GM03348 (cell line): Measurements from ENCODE around the gene HCN3.
"Not testable (repeated sequence)": the region's sequence is repeated elsewhere in the genome, so short reads cannot be mapped to it uniquely, and the experiment has no call there.

ENCODE experiments used
- DNase-seq: peaks from one replicate; pipeline ENCODE4 v3.0.0; 2012; ENCODE audit warnings: low spot score

Gene HCN3

GRCh38 chr1:155284476-155284875, 7.2 kb downstream of the HCN3 start:
- no peak for DNase-seq

DNA sequence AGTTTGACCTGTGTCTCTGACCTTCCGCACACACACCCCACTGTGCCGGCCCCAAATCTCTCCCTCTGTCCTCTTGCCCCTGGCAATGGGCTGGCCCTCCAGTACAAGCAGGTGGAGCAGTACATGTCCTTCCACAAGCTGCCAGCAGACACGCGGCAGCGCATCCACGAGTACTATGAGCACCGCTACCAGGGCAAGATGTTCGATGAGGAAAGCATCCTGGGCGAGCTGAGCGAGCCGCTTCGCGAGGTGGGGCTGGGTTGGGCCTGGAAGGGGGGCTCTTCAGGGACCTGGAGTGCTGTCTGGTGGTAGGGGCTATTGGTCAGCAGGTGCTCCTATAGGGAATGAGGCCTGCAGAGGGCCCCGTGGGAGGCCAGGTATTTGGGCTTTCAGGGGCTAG, 7.8 kb downstream of the HCN3 start:
- DNase-seq, result no peak

DNA sequence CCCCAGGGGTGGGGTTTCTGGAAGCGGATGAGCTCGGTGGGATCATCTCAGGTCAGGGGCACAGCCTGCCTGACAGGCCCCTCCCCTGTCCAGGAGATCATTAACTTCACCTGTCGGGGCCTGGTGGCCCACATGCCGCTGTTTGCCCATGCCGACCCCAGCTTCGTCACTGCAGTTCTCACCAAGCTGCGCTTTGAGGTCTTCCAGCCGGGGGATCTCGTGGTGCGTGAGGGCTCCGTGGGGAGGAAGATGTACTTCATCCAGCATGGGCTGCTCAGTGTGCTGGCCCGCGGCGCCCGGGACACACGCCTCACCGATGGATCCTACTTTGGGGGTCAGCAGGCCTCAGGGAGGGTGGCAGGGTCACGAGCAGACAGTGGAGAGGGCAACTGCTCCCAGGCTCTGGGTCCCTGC, 8.4 kb downstream of the HCN3 start:
- DNase-seq, result no peak

GRCh38 chr1:155286544-155286943, 9.3 kb downstream of the HCN3 start:
- no peak for DNase-seq

DNA sequence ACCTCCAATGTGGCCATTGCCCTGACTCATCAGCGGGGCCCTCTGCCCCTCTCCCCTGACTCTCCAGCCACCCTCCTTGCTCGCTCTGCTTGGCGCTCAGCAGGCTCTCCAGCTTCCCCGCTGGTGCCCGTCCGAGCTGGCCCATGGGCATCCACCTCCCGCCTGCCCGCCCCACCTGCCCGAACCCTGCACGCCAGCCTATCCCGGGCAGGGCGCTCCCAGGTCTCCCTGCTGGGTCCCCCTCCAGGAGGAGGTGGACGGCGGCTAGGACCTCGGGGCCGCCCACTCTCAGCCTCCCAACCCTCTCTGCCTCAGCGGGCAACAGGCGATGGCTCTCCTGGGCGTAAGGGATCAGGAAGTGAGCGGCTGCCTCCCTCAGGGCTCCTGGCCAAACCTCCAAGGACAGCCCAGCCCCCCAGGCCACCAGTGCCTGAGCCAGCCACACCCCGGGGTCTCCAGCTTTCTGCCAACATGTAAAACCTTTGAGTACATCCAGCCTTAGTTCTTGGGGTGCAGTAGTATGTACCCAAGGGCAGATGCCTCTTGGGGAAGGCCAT, 10.8 kb downstream of the HCN3 start:
- no peak for DNase-seq

GRCh38 chr1:155291006-155291405, 13.7 kb downstream of the HCN3 start:
- not testable (repeated sequence) for DNase-seq

GRCh38 chr1:155293086-155293749, 16.0 kb downstream of the HCN3 start:
- no peak for DNase-seq

DNA sequence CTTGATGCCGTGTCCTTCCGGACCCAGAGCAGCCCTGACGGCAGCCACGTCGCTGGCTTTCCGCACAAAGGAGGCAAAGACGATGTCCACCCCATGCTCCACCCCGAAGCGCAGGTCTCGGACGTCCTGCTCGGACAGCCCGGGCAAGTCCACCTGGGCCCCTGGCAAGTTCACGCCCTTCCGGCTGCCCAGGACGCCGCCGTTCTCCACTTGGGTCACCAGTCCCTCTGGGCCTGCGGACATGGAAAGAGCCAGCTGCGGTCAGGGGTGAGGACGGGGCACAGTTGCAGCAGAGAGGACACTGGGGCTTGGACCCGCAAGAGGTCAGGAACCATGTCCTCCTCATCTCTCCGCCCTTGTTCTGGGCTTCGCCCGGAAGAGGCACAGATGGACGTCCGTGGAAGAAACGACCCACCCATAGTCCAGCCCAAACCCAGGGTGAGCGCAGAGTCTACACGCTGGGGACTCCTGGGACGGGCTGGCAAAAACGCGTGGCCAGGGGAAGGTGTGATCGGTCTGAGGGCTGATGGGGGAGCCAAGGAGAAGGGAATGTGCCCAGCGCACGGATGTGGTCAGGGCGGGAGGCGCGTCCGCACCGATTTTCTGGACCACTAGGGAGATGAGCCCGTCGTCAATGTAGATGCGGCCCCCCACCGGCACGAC, 17.4 kb downstream of the HCN3 start:
- DNase-seq, result no peak

DNA sequence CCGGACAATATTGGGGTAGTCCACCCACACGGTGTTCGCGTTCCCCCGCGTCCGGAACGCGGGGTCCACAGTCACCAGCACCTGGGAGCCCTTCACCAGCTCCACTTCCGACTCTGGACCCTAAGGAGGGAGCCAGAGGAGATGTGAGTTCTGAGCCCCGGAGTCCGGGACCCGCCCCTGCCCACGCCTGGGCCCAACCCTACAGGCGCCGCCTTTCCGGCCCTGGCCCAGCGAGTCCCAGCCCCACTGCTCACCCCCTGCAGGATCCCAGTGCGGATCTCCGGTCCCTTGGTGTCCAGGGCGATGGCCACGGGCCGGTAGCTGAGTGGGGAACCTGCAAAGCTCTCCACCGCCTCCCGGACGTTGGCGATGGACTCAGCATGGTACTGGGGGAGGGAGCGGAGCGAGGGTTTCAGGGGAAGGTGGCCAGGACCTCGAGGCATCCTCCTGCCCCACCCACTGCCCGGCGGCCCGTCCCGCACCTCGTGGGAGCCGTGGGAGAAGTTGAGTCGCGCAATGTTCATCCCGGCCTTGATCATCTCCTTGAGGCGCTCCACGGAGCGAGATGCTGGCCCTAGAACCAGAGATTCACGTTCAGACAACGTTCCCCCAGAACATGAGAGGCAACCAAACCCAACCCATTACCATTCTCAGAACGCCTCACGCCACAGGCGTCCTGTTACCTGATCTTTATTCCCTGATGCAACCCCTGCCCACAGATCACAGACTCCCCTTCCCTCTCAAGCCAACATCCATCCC, 18.1 kb downstream of the HCN3 start:
- peak; percentile 22 for DNase-seq

DNA sequence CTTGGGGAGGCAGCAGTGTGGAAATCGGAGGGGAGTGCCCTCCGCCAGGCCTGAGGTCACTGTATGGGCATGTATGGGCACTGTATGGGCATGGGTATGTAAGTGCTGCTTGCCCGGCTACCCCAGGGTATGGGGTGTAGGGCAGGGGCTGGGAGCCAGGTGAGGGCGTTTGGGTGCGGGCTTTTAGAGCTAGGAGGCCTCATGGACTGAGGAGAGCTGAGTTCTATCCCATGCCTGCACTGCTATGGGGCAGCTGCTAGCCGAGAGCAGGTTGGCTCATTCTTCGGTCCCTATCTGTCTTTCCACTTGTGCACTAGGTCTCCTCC, 18.6 kb downstream of the HCN3 start:
- no peak for DNase-seq

DNA sequence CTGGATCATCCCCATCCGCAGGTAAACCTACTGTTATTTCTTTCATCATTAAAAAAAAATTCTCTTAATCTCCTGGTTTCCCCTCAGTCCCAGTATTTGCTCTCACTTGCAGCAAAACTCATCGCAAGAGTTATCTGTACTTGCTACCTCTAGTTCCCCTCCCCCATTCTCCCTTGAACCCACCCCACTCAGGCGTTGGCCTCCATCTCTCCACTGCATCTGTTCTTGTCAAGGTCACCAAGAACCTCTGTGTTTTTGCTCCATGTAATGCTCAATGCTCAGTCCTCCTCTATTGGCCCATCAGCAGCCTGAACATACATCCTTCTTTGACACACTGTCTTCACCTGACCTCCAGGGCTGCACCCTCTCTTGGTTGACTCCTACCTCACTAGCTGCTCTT, 19.4 kb downstream of the HCN3 start:
- DNase-seq, result no peak

DNA sequence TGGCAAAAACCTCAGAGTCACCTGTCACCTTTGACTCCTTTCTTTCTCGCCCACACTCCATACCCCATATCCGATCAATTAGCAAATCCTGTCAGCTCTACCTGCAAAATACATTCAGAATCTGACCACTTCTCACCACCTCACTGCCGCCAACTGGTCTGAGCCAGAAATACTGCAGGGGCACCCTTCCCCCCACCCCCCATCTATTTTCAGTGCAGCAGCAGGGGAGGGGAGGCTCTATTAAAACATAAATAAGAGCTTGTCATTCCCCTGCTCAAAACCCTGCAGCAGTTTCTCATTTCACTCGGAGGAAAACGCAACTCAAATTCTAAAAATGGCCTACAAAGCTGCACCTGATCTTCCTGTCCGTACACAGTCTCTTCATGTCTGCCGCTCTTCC, 20.1 kb downstream of the HCN3 start:
- no peak for DNase-seq

- no peak for DNase-seq
Measured at GRCh38 chr1:155300024-155300423, 22.8 kb downstream of the HCN3 start.

DNA sequence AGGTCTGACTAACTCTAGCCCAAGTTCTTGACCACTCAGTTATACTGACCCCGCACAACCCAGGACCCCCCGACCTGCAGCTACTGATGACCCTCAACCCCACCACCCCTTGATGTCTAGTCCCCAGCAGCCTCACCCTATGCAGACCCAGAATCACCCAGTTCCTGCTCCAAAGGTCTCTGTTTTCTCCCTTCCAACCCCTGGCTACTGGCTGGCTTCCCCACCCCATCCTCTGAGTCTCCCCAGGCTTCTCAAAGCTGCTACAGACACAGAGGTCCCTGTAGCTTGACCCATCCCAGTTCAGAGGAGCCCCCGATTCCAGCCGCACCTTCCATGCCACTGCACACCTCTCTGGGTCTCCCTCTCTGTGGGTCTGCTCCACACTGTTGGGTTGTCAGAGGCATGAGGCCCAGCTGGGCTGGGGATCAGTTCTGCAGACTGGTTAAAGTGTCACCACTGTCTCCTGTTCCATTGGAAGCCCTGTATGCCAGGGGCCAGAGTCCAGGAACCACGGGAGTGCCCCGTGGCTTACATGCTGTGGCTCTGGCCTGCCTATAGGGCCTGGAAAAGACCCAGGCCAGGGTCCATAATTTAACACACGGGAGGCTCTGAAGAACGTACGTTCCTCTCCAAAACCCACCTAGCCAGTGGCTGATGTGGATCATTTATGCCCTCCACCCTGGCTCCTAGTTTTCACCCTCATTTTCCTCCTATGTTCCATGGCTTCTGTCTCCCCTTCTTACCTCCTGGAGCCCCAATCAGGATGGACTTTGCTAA, 23.5 kb downstream of the HCN3 start:
- DNase-seq, result no peak

GRCh38 chr1:155301342-155301841, 24.1 kb downstream of the HCN3 start, which contains the start of gene PKLR:
Gene PKLR, minus strand, starts transcription at chr1:155301438. Its CDS starts 43 bp downstream, at chr1:155301395.
- DNase-seq, result no peak

GRCh38 chr1:155304558-155305063, 27.3 kb downstream of the HCN3 start:
- DNase-seq, result no peak

- peak; percentile 61 for DNase-seq
Measured at GRCh38 chr1:155305881-155306391, 28.7 kb downstream of the HCN3 start.

DNA sequence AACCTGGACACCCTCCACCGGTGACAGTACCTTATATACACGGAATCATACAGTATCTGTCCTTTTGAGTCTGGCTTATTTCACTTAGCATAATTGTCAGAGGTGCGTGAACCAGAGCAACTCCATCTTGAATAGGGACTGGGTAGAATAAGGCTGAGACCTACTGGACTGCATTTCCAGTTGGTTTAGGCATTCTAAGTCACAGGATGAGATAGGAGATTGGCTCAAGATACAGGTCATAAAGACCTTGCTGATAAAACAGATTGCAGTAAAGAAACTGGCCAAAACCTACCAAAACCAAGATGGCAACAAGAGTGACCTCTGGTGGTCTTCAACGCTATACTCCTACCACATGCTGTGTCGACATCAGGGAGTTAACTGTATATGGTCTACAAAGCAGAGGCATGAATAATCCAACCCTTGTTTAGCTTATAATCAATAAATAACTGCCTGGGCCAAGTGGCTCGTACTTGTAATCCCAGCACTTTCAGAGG, 30.0 kb downstream of the HCN3 start:
- no peak for DNase-seq

DNA sequence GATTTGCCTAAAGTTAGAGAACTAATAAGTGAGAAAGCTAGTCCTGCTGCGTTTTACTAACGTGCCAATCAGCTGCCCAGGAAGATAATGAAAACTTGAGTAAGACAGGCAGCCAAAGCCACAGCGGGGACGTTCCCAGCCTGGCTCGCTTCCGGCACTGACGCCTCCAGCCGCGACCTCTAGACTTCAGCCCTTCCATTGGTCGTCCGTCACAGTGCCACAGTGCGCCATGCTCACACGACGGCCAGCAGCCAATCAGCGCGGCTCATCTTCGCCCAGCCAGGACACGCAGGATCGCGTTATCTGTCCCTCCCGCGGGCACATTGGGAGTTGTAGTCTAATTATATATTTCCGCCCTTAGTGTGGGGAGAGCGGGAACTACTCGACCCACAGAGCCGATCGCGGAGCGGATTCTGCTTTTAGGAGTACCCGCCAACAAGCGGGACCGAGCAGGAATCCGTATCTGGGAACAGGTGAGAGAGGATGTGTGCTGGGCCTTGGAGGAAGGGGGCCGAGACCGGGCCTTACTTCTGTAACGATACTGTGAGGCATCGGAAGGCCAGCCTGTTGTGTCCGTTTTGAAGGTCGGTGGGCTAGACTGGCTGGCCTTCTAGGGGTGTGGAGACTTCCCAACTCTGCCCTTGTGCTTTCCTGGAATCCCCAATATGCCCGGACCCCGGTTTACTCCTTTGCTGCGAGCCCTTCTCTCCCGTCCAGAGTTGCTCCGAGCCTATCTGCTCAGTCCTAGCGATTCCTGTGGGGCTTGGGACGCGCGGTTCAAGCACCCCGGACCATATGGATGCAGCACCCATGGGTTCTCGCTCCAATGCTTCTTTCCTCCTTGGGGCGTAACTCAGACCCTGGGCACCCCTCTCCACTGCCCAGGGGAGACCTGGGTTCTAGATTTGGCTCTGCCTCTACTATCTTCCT, 31.5 kb downstream of the HCN3 start, which contains the start of gene FDPS:
TSS of gene FDPS (plus strand) at position 374 of the 930 bp plus-strand sequence. CDS start 924 bp downstream, outside the sequence.
- peak; percentile 99 for DNase-seq

GRCh38 chr1:155309423-155310021, 32.3 kb downstream of the HCN3 start:
- DNase-seq, result no peak
